K562 (cell line): Measurements from ENCODE around the gene ATXN1L. TPM values are rescaled to one million over a fixed set of nuclear protein-coding genes. Genes with fewer than 3 reads are reported as not detected.

Experiments
- C11orf30 ChIP-seq: fragments of 450-650 bp; IDR thresholded peaks from 2 replicates; pipeline ENCODE4 v1.6.1; 2016; ENCODE audit warnings: low read depth, mild to moderate bottlenecking
- KAT7 ChIP-seq: sonication (generic); formaldehyde crosslinking; IDR thresholded peaks from 2 replicates; pipeline ENCODE4 v1.8.0; 2022; ENCODE audit warnings: missing genetic modification reagents, mild to moderate bottlenecking, borderline replicate concordance
- MAZ ChIP-seq, 2 experiments: fragments of 450-650 bp in 1 of 2; sonication (generic) in 1 of 2; formaldehyde crosslinking; IDR thresholded peaks in 1 of 2; conservative IDR thresholded peaks in 1 of 2; 2 replicates each; pipeline versions ENCODE4 v1.4.0 to v1.5.0; 2020; ENCODE audit warnings: mild to moderate bottlenecking in 1 of 2, missing genetic modification reagents in 1 of 2
- MTA2 ChIP-seq: fragments of 450-650 bp; IDR thresholded peaks from 2 replicates; pipeline ENCODE4 v1.6.1; 2016; ENCODE audit warnings: low read depth
- MYC ChIP-seq, 2 experiments: fragments of 250-450 bp in 1 of 2; sonication (Bioruptor Pico) in 1 of 2; IDR thresholded peaks; 2 replicates each; pipeline versions ENCODE4 v1.5.1 to v1.6.1; 2012 to 2021; ENCODE audit warnings: low read depth in 2 of 2, borderline replicate concordance in 1 of 2, improper control_type of control experiment in 1 of 2, low read length in 1 of 2, mild to moderate bottlenecking in 1 of 2, moderate library complexity in 1 of 2
- NRF1 ChIP-seq, 2 experiments: fragments of 450-650 bp; IDR thresholded peaks in 1 of 2; conservative IDR thresholded peaks in 1 of 2; 2 replicates each; pipeline ENCODE4 v1.6.1; 2014; ENCODE audit warnings: mild to moderate bottlenecking in 2 of 2
- RBBP5 ChIP-seq: fragments of 200-600 bp; sonication (generic); IDR thresholded peaks from 2 replicates; pipeline ENCODE4 v1.6.1; 2012; ENCODE audit warnings: borderline replicate concordance, mild to moderate bottlenecking, low read length, control low read depth, inconsistent platforms; ENCODE audit not compliant: insufficient read depth, poor library complexity, severe bottlenecking
- RNF2 ChIP-seq: sonication (generic); IDR thresholded peaks from 2 replicates; pipeline ENCODE4 v1.6.1; 2016
- TAF7 ChIP-seq: fragments of 450-650 bp; IDR thresholded peaks from 2 replicates; pipeline ENCODE4 v1.6.1; 2016; ENCODE audit warnings: missing genetic modification characterization, missing compliant biosample characterization
- TAF9B ChIP-seq: fragments of 450-650 bp; IDR thresholded peaks from 2 replicates; pipeline ENCODE4 v1.6.1; 2018; ENCODE audit warnings: mild to moderate bottlenecking; ENCODE audit not compliant: partially characterized antibody
- ZBTB7A ChIP-seq: IDR thresholded peaks from 2 replicates; pipeline ENCODE4 v1.6.1; 2011; ENCODE audit warnings: low read depth, mild to moderate bottlenecking, low read length, moderate library complexity, borderline replicate concordance; ENCODE audit not compliant: control insufficient read depth
- ZFX ChIP-seq: sonication (generic); formaldehyde crosslinking; IDR thresholded peaks from 2 replicates; pipeline ENCODE4 v1.8.0; 2022; ENCODE audit warnings: mild to moderate bottlenecking, missing genetic modification reagents, moderate library complexity
- ZNF217 ChIP-seq: sonication (generic); formaldehyde crosslinking; IDR thresholded peaks from 2 replicates; pipeline ENCODE4 v1.8.0; 2022; ENCODE audit warnings: mild to moderate bottlenecking, missing genetic modification reagents
- ZNF507 ChIP-seq: conservative IDR thresholded peaks from 2 replicates; pipeline ENCODE4 v1.6.1; 2017; ENCODE audit warnings: missing genetic modification characterization, missing compliant biosample characterization
- polyA plus RNA-seq, 8 experiments: library from polyadenylated mRNA; depleted of rRNA in 4 of 8; stranded (reverse) in 5 of 8; unstranded in 3 of 8; fragments of >200 nt; fragmentation: Nextera tagmentation in 2 of 8; fragmentation: Illumina TruSeq in 1 of 8; extraction: Ambion mirVana in 2 of 8; extraction: Trizol in 1 of 8; gene quantifications; 2 replicates each; pipeline versions ENCODE4 v1.2.1 to v1.2.3, GENCODE V29; 2011 to 2014; ENCODE audit warnings: inconsistent platforms in 1 of 8, missing spikeins in 1 of 8
- total RNA-seq, 7 experiments: library from RNA; depleted of rRNA in 6 of 7; stranded (reverse); fragments of >200 nt in 6 of 7; fragmentation: Illumina TruSeq in 2 of 7; extraction: Trizol in 2 of 7; gene quantifications; 2 replicates each; pipeline versions ENCODE4 v1.2.1 to v1.2.3, GENCODE V29; 2011 to 2021; ENCODE audit warnings: low replicate concordance in 1 of 7
- TF ChIP-seq, protein P1 (sequence below), 2 experiments: fragments of 450-650 bp in 1 of 2; sonication (generic) in 1 of 2; formaldehyde crosslinking in 1 of 2; IDR thresholded peaks; 2 replicates each; pipeline versions ENCODE4 v1.7.1 to v1.9.0; 2016 to 2022; ENCODE audit warnings: inconsistent platforms in 1 of 2, mild to moderate bottlenecking in 1 of 2, missing genetic modification reagents in 1 of 2
- TF ChIP-seq, protein P2 (sequence below): fragments of 450-650 bp; formaldehyde crosslinking; IDR thresholded peaks from 2 replicates; pipeline ENCODE4 v1.4.0; 2020; ENCODE audit warnings: mild to moderate bottlenecking, moderate library complexity

The ATXN1L gene
- total and polyA plus RNA-seq, 9 of the 15 experiments (the other 6 are each of a cell fraction or from before 2014, with no cell fraction given) = 1.4 to 11.3 (median 9.3) TPM

- TF ChIP-seq, protein P1, sequence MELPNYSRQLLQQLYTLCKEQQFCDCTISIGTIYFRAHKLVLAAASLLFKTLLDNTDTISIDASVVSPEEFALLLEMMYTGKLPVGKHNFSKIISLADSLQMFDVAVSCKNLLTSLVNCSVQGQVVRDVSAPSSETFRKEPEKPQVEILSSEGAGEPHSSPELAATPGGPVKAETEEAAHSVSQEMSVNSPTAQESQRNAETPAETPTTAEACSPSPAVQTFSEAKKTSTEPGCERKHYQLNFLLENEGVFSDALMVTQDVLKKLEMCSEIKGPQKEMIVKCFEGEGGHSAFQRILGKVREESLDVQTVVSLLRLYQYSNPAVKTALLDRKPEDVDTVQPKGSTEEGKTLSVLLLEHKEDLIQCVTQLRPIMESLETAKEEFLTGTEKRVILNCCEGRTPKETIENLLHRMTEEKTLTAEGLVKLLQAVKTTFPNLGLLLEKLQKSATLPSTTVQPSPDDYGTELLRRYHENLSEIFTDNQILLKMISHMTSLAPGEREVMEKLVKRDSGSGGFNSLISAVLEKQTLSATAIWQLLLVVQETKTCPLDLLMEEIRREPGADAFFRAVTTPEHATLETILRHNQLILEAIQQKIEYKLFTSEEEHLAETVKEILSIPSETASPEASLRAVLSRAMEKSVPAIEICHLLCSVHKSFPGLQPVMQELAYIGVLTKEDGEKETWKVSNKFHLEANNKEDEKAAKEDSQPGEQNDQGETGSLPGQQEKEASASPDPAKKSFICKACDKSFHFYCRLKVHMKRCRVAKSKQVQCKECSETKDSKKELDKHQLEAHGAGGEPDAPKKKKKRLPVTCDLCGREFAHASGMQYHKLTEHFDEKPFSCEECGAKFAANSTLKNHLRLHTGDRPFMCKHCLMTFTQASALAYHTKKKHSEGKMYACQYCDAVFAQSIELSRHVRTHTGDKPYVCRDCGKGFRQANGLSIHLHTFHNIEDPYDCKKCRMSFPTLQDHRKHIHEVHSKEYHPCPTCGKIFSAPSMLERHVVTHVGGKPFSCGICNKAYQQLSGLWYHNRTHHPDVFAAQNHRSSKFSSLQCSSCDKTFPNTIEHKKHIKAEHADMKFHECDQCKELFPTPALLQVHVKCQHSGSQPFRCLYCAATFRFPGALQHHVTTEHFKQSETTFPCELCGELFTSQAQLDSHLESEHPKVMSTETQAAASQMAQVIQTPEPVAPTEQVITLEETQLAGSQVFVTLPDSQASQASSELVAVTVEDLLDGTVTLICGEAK (IDR thresholded peaks at IDR 0.05) = no peak
- TF ChIP-seq, protein P1 (CRISPR knock-in tag; IDR thresholded peaks at IDR 0.05) = no peak
- TF ChIP-seq MTA2 (peak; percentile 43; the same call in 1 of the 2 replicates), ZNF217 (CRISPR knock-in tag) (no peak), ZFX (CRISPR knock-in tag) (peak; percentile 76), ZBTB7A (peak; percentile 71; the same call in 1 of the 2 replicates), KAT7 (CRISPR knock-in tag) (peak; percentile 26; the same call in 1 of the 2 replicates), RNF2 (0 out of 2 replicates have a peak, but pooled peaks have one; percentile 42), NRF1 (conservative IDR thresholded peaks at IDR 0.05 in 1 of 2, IDR thresholded peaks at IDR 0.05 in 1 of 2) (peak; percentile 84 to 87), TAF7 (peak; percentile 89), RBBP5 (peak; percentile 65), MYC (IDR thresholded peaks at IDR 0.05; ENCODE audit: low read depth, low read length) (peak; percentile 95), MYC (CRISPR knock-in tag; IDR thresholded peaks at IDR 0.05; ENCODE audit: borderline replicate concordance, low read depth) (peak; percentile 68; the same call in 1 of the 2 replicates), C11orf30 (peak; percentile 65), MAZ (CRISPR knock-in tag; conservative IDR thresholded peaks at IDR 0.05 in 1 of 2, IDR thresholded peaks at IDR 0.05 in 1 of 2) (peak; percentile 96 to 97), TAF9B (peak; percentile 98), ZNF507 (tag) (no peak)
- TF ChIP-seq, protein P2, sequence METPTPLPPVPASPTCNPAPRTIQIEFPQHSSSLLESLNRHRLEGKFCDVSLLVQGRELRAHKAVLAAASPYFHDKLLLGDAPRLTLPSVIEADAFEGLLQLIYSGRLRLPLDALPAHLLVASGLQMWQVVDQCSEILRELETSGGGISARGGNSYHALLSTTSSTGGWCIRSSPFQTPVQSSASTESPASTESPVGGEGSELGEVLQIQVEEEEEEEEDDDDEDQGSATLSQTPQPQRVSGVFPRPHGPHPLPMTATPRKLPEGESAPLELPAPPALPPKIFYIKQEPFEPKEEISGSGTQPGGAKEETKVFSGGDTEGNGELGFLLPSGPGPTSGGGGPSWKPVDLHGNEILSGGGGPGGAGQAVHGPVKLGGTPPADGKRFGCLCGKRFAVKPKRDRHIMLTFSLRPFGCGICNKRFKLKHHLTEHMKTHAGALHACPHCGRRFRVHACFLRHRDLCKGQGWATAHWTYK (CRISPR knock-in tag) = no peak
Observed at GRCh38 chr16:71894921-71895678, 49.3 kb downstream of the ATXN1L start, which contains the start of gene IST1 (continued).
